NCI-H1417 (cell line): ENCODE measurements around the gene CAMK2A.

Experiments used
- DNase-seq, 3 experiments: peaks; one replicate each; lab custom pipeline; 2025; lab: John Stamatoyannopoulos, UW

The CAMK2A gene

GRCh38 chr5:150279330-150280020, 10.1 kb downstream of the CAMK2A start:
- peak in 2 of 3 experiments; percentile 6 to 59 for DNase-seq

GRCh38 chr5:150278916-150279315, 10.7 kb downstream of the CAMK2A start:
- DNase-seq = no peak

- no peak for DNase-seq
Observed at GRCh38 chr5:150278046-150278730, 11.4 kb downstream of the CAMK2A start.

GRCh38 chr5:150277043-150277442, 12.5 kb downstream of the CAMK2A start:
- no peak for DNase-seq

GRCh38 chr5:150274811-150275210, 14.8 kb downstream of the CAMK2A start:
- DNase-seq = no peak

GRCh38 chr5:150272531-150272930, 17.0 kb downstream of the CAMK2A start:
- DNase-seq = peak in 2 of 3 experiments; percentile 4 to 43

GRCh38 chr5:150271923-150272322, 17.6 kb downstream of the CAMK2A start:
- DNase-seq = no peak

- DNase-seq = no peak
Observed at GRCh38 chr5:150271296-150271692, 18.3 kb downstream of the CAMK2A start.

- DNase-seq = no peak
Observed at GRCh38 chr5:150270541-150271295, 18.9 kb downstream of the CAMK2A start.

GRCh38 chr5:150266871-150267291, 22.7 kb downstream of the CAMK2A start:
- DNase-seq = peak in 1 of 3 experiments; percentile 0

- DNase-seq = no peak
Observed at GRCh38 chr5:150265870-150266383, 23.6 kb downstream of the CAMK2A start.

GRCh38 chr5:150264667-150265603, 24.6 kb downstream of the CAMK2A start:
- no peak for DNase-seq

- no peak for DNase-seq
Observed at GRCh38 chr5:150263801-150264621, 25.6 kb downstream of the CAMK2A start.

GRCh38 chr5:150263375-150263775, 26.2 kb downstream of the CAMK2A start:
- no peak for DNase-seq

GRCh38 chr5:150262502-150262901, 27.1 kb downstream of the CAMK2A start:
- DNase-seq = no peak

GRCh38 chr5:150261231-150261630, 28.3 kb downstream of the CAMK2A start:
- no peak for DNase-seq

GRCh38 chr5:150258130-150258529, 31.4 kb downstream of the CAMK2A start:
- no peak for DNase-seq

- no peak for DNase-seq
Observed at GRCh38 chr5:150257424-150257823, 32.1 kb downstream of the CAMK2A start.

GRCh38 chr5:150256410-150257064, 33.0 kb downstream of the CAMK2A start:
- no peak for DNase-seq
